Naive B cell (primary cell): Measurements from ENCODE around the gene MORF4L2. TPM values are rescaled to one million over a fixed set of nuclear protein-coding genes. Genes with fewer than 3 reads are reported as not detected.

ENCODE experiments used
- ATAC-seq, 2 donors: fragments of 150-1000 bp; cut with Tn5 transposase; 2 replicates each; pipeline ENCODE4 v1.10.0; 2021; ENCODE audit warnings: low read depth in 2 of 2, mild to moderate bottlenecking in 2 of 2, moderate library complexity in 2 of 2
- DNase-seq: peaks from one replicate; pipeline ENCODE4 v3.0.0; 2022
- H3K27ac Mint-ChIP-seq, 6 donors: one replicate each; pipeline ENCODE4 v1.8.0; 2020 to 2022; ENCODE audit warnings: mild to moderate bottlenecking in 6 of 6, mixed read lengths in 6 of 6, moderate library complexity in 5 of 6, inconsistent platforms in 2 of 6
- H3K27me3 Mint-ChIP-seq, 3 donors: one replicate each; pipeline ENCODE4 v1.8.0; 2021 to 2022; ENCODE audit warnings: mixed read lengths in 3 of 3, mild to moderate bottlenecking in 1 of 3
- H3K36me3 Mint-ChIP-seq, 2 donors: one replicate each; pipeline ENCODE4 v1.8.0; 2020 to 2022; ENCODE audit warnings: mixed read lengths in 2 of 2, inconsistent platforms in 1 of 2, mild to moderate bottlenecking in 1 of 2
- H3K4me1 Mint-ChIP-seq, 3 donors: one replicate each; pipeline ENCODE4 v1.8.0; 2020 to 2022; ENCODE audit warnings: mixed read lengths in 3 of 3, inconsistent platforms in 1 of 3, mild to moderate bottlenecking in 1 of 3, moderate library complexity in 1 of 3
- H3K4me3 Mint-ChIP-seq, 8 donors: one replicate each; pipeline ENCODE4 v1.8.0; 2020 to 2022; ENCODE audit warnings: mild to moderate bottlenecking in 8 of 8, mixed read lengths in 8 of 8, moderate library complexity in 8 of 8, inconsistent platforms in 2 of 8
- H3K9me3 Mint-ChIP-seq, 7 donors: one replicate each; pipeline ENCODE4 v1.8.0; 2020 to 2022; ENCODE audit warnings: mixed read lengths in 7 of 7, mild to moderate bottlenecking in 5 of 7, inconsistent platforms in 2 of 7, moderate library complexity in 1 of 7
- polyA plus RNA-seq, 6 donors: library from polyadenylated mRNA; unstranded; fragments of 300-500 nt; fragmentation: Illumina TruSeq; gene quantifications; one replicate each; pipeline ENCODE4 v1.2.3, GENCODE V29; 2021; ENCODE audit warnings: low read depth in 6 of 6

MORF4L2 gene
- polyA plus RNA-seq, 6 donors from 2014 or later, result 56.4 to 82.9 (median 73.1) TPM

GRCh38 chrX:103704863-103705262 is 18.4 kb upstream of the MORF4L2 start:
- ATAC-seq (no peak), DNase-seq (no peak)
- Mint-ChIP-seq H3K27ac (no peak overlapping the region), H3K9me3 (peaks cover 0 to 5% (median 0%) of the 10 kb centered on the region in 7 donors), H3K4me3 (no peak overlapping the region), H3K4me1 (no peaks in the 10 kb centered on the region), H3K27me3 (peaks cover 0 to 5% (median 0%) of the 10 kb centered on the region in 3 donors), H3K36me3 (no peaks in the 10 kb centered on the region)

GRCh38 chrX:103699243-103699642 is 12.7 kb upstream of the MORF4L2 start:
- Mint-ChIP-seq H3K9me3 (peaks cover 0 to 10% (median 0%) of the 10 kb centered on the region in 7 donors), H3K4me1 (no peaks in the 10 kb centered on the region), H3K27me3 (peaks cover 0 to 4% (median 0%) of the 10 kb centered on the region in 3 donors), H3K36me3 (no peaks in the 10 kb centered on the region), H3K27ac (no peak overlapping the region), H3K4me3 (no peak overlapping the region)
- no peak for ATAC-seq
- no peak for DNase-seq

- ATAC-seq, result no peak
- DNase-seq, result no peak
- Mint-ChIP-seq H3K9me3 (peaks cover 0 to 10% (median 0%) of the 10 kb centered on the region in 7 donors), H3K36me3 (no peaks in the 10 kb centered on the region), H3K4me3 (no peak overlapping the region), H3K4me1 (no peaks in the 10 kb centered on the region), H3K27ac (peak overlapping the region in 2 of 6 donors; percentile 3 to 36), H3K27me3 (peaks cover 0 to 4% (median 0%) of the 10 kb centered on the region in 3 donors)
These were observed 11.2 kb upstream of the MORF4L2 start for GRCh38 chrX:103697687-103698086.

- Mint-ChIP-seq H3K27ac (no peak overlapping the region), H3K9me3 (peaks cover 0 to 5% (median 0%) of the 10 kb centered on the region in 7 donors), H3K4me3 (no peak overlapping the region), H3K4me1 (peaks cover 0 to 3% (median 0%) of the 10 kb centered on the region in 3 donors), H3K27me3 (no peaks in the 10 kb centered on the region), H3K36me3 (no peaks in the 10 kb centered on the region)
- no peak for ATAC-seq
- no peak for DNase-seq
These were observed 4.6 kb upstream of the MORF4L2 start for GRCh38 chrX:103691059-103691458.

GRCh38 chrX:103688946-103689345 is 2.4 kb upstream of the MORF4L2 start:
- DNase-seq (peak; percentile 25), ATAC-seq (no peak)
- Mint-ChIP-seq H3K4me3 (peak overlapping the region in 2 of 8 donors; percentile 15 to 52), H3K9me3 (peaks cover 0 to 3% (median 0%) of the 10 kb centered on the region in 7 donors), H3K36me3 (no peaks in the 10 kb centered on the region), H3K27me3 (no peaks in the 10 kb centered on the region), H3K4me1 (peaks cover 0 to 9% (median 0%) of the 10 kb centered on the region in 3 donors), H3K27ac (peak overlapping the region in 2 of 6 donors; percentile 4 to 30)

GRCh38 chrX:103687696-103688201 is 1.2 kb upstream of the MORF4L2 start:
- Mint-ChIP-seq H3K36me3 (peaks cover 0 to 7% of the 10 kb centered on the region in 2 donors), H3K27ac (no peak overlapping the region), H3K4me3 (no peak overlapping the region), H3K9me3 (peaks cover 0 to 3% (median 0%) of the 10 kb centered on the region in 7 donors), H3K4me1 (peaks cover 0 to 9% (median 0%) of the 10 kb centered on the region in 3 donors), H3K27me3 (no peaks in the 10 kb centered on the region)
- DNase-seq (peak; percentile 41), ATAC-seq (no peak)

- H3K36me3 Mint-ChIP-seq, result peaks cover 0 to 7% of the 10 kb centered on the region in 2 donors
- DNase-seq (peak; percentile 86), ATAC-seq (peak; percentile 60)
- peaks cover 0 to 9% (median 0%) of the 10 kb centered on the region in 3 donors for H3K4me1 Mint-ChIP-seq
- no peak overlapping the region for H3K27ac Mint-ChIP-seq
- no peaks in the 10 kb centered on the region for H3K27me3 Mint-ChIP-seq
- peaks cover 0 to 3% (median 0%) of the 10 kb centered on the region in 7 donors for H3K9me3 Mint-ChIP-seq
- no peak overlapping the region for H3K4me3 Mint-ChIP-seq
These were observed 685 bp upstream of the MORF4L2 start for GRCh38 chrX:103687073-103687695.

GRCh38 chrX:103685396-103685795 is 1.1 kb downstream of the MORF4L2 start:
- H3K4me1 Mint-ChIP-seq, result peaks cover 0 to 9% (median 0%) of the 10 kb centered on the region in 3 donors
- no peaks in the 10 kb centered on the region for H3K9me3 Mint-ChIP-seq
- H3K27ac Mint-ChIP-seq, result peak overlapping the region in 1 of 6 donors; percentile 87
- peaks cover 0 to 7% of the 10 kb centered on the region in 2 donors for H3K36me3 Mint-ChIP-seq
- peak overlapping the region in 3 of 8 donors; percentile 59 to 77 (median 65) for H3K4me3 Mint-ChIP-seq
- DNase-seq (no peak), ATAC-seq (no peak)
- H3K27me3 Mint-ChIP-seq, result no peaks in the 10 kb centered on the region

GRCh38 chrX:103681443-103681842 is 5.1 kb downstream of the MORF4L2 start:
- Mint-ChIP-seq H3K9me3 (no peaks in the 10 kb centered on the region), H3K4me3 (no peak overlapping the region), H3K27ac (peak overlapping the region in 1 of 6 donors; percentile 66), H3K27me3 (no peaks in the 10 kb centered on the region), H3K36me3 (peaks cover 14 to 18% of the 10 kb centered on the region in 2 donors), H3K4me1 (peaks cover 3 to 13% (median 6%) of the 10 kb centered on the region in 3 donors)
- no peak for ATAC-seq
- DNase-seq, result no peak

- Mint-ChIP-seq H3K27ac (peak overlapping the region in 1 of 6 donors; percentile 41), H3K27me3 (no peaks in the 10 kb centered on the region), H3K4me1 (peaks cover 0 to 13% (median 3%) of the 10 kb centered on the region in 3 donors), H3K4me3 (no peak overlapping the region), H3K36me3 (peaks cover 8 to 18% of the 10 kb centered on the region in 2 donors), H3K9me3 (no peaks in the 10 kb centered on the region)
- ATAC-seq (no peak), DNase-seq (no peak)
These were observed 8.1 kb downstream of the MORF4L2 start for GRCh38 chrX:103678199-103678993.

- DNase-seq (no peak), ATAC-seq (no peak)
- peaks cover 7 to 18% of the 10 kb centered on the region in 2 donors for H3K36me3 Mint-ChIP-seq
- H3K27me3 Mint-ChIP-seq, result no peaks in the 10 kb centered on the region
- H3K4me3 Mint-ChIP-seq, result no peak overlapping the region
- no peaks in the 10 kb centered on the region for H3K9me3 Mint-ChIP-seq
- peak overlapping the region in 1 of 6 donors; percentile 17 for H3K27ac Mint-ChIP-seq
- peaks cover 0 to 13% (median 3%) of the 10 kb centered on the region in 3 donors for H3K4me1 Mint-ChIP-seq
These were observed 11.7 kb downstream of the MORF4L2 start for GRCh38 chrX:103674531-103675454.

GRCh38 chrX:103669745-103670144 is 16.8 kb downstream of the MORF4L2 start:
- no peak for ATAC-seq
- no peaks in the 10 kb centered on the region for H3K36me3 Mint-ChIP-seq

More at GRCh38 chrX:103669745-103670144, 16.8 kb downstream of the MORF4L2 start:
- Mint-ChIP-seq H3K27ac (no peak overlapping the region), H3K9me3 (peaks cover 0 to 5% (median 0%) of the 10 kb centered on the region in 7 donors), H3K4me3 (no peak overlapping the region), H3K4me1 (no peaks in the 10 kb centered on the region), H3K27me3 (peaks cover 0 to 14% (median 2%) of the 10 kb centered on the region in 3 donors)
- no peak for DNase-seq
